GM18867 (cell line): ENCODE measurements around the gene SETBP1.

Experiments
- ATAC-seq: cut with Tn5 transposase; IDR thresholded peaks from one replicate; pipeline ENCODE4 v1.9.1; 2021; ENCODE audit warnings: mild to moderate bottlenecking, moderate library complexity; ENCODE audit not compliant: unreplicated experiment

The SETBP1 gene

GRCh38 chr18:44679056-44679913 lies 1.4 kb upstream of the SETBP1 start:
- peak; percentile 84 for ATAC-seq

GRCh38 chr18:44679914-44680272 lies 795 bp upstream of the SETBP1 start:
- ATAC-seq: peak; percentile 17

GRCh38 chr18:44681076-44681970 lies 635 bp downstream of the SETBP1 start:
- ATAC-seq: no peak

- ATAC-seq: no peak
Observed at GRCh38 chr18:44682201-44682870, 1.6 kb downstream of the SETBP1 start.

- no peak for ATAC-seq
Observed at GRCh38 chr18:44682871-44683221, 2.2 kb downstream of the SETBP1 start.

GRCh38 chr18:44683556-44683955 lies 2.9 kb downstream of the SETBP1 start:
- ATAC-seq: no peak

GRCh38 chr18:44685296-44685695 lies 4.6 kb downstream of the SETBP1 start:
- ATAC-seq: no peak

- ATAC-seq: no peak
Observed at GRCh38 chr18:44686156-44686555, 5.5 kb downstream of the SETBP1 start.

GRCh38 chr18:44687421-44687820 lies 6.7 kb downstream of the SETBP1 start:
- ATAC-seq: no peak

- no peak for ATAC-seq
Observed at GRCh38 chr18:44689736-44690135, 9.0 kb downstream of the SETBP1 start.

GRCh38 chr18:44691148-44691925 lies 10.6 kb downstream of the SETBP1 start:
- no peak for ATAC-seq

- ATAC-seq: no peak
Observed at GRCh38 chr18:44693030-44693784, 12.5 kb downstream of the SETBP1 start.

- no peak for ATAC-seq
Observed at GRCh38 chr18:44695503-44695902, 14.8 kb downstream of the SETBP1 start.

- ATAC-seq: no peak
Observed at GRCh38 chr18:44696892-44697291, 16.2 kb downstream of the SETBP1 start.

- no peak for ATAC-seq
Observed at GRCh38 chr18:44697315-44697714, 16.6 kb downstream of the SETBP1 start.

GRCh38 chr18:44698518-44698917 lies 17.8 kb downstream of the SETBP1 start:
- no peak for ATAC-seq

GRCh38 chr18:44699572-44700261 lies 19.0 kb downstream of the SETBP1 start:
- no peak for ATAC-seq

- ATAC-seq: peak; percentile 81
Observed at GRCh38 chr18:44700652-44701051, 20.0 kb downstream of the SETBP1 start.

GRCh38 chr18:44701227-44701626 lies 20.5 kb downstream of the SETBP1 start:
- ATAC-seq: no peak
